ENCODE measurements around the gene GIMAP5. TPM values are rescaled to one million over a fixed set of nuclear protein-coding genes. Genes with fewer than 3 reads are reported as not detected.

Gene GIMAP5
- polyA plus RNA-seq, 1 of the 3 experiments (the other 2 are of a cell fraction): not detected

DNA sequence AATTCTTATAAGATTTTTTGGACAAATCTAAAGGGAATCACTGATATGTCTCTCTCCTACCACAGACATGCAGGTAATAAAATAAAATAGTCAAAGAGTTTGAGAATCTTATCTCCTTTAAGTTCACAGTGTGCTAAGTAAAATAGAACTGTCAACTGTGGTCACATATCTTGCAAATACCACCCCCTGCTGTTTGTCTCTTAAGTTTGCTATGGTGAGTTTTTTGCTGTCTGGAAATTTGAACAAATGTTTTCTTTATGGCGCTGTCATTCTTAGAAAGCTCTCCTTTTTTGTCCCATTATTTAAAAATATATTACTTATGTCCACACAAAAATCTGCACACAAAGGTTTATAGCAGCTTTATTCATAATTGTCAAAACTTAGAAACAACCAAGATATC lies 19.6 kb downstream of the GIMAP5 start:
- Histone ChIP-seq H3K4me3 (ENCODE audit: low read depth in 2 of 2, low read length in 1 of 2) (no peak overlapping the region), H3K4me2 (no peak overlapping the region), H3F3A (replicated peaks; ENCODE audit: insufficient read depth) (peaks cover 3% of the 10 kb centered on the region), H3K9ac (no peak overlapping the region), H3K9me2 (no peaks in the 10 kb centered on the region), H3K27me3 (ENCODE audit: insufficient read depth) (peaks cover 8% of the 10 kb centered on the region; the same call in 1 of the 2 replicates), H3K9me3 (no peaks in the 10 kb centered on the region), H3K4me1 (ENCODE audit: control insufficient read depth in 1 of 2, insufficient read depth in 2 of 2, low read depth in 1 of 2, low read length in 1 of 2) (no peaks in the 10 kb centered on the region), H4K20me1 (ENCODE audit: insufficient read depth) (no peaks in the 10 kb centered on the region), H2AFZ (ENCODE audit: low read depth) (no peak overlapping the region), H3K27ac (ENCODE audit: low read depth in 2 of 2, low read length in 1 of 2) (no peak overlapping the region), H3K79me2 (ENCODE audit: insufficient read depth) (no peaks in the 10 kb centered on the region), H3K36me3 (replicated peaks in 1 of 2; ENCODE audit: control insufficient read depth in 1 of 2, insufficient read depth in 2 of 2, low read length in 1 of 2) (no peaks in the 10 kb centered on the region)
- DNase-seq: no peak
- ChIA-PET POLR2A (no interaction called here), CTCF (interaction anchor here (1.2 to 1.7 kb wide), 4 partner anchors 10 to 308 kb away, joined by 3 to 7 read pairs (median 4); partner anchors contain the start of gene GIMAP5)
- 9% methylated on average over 1 of the region's 1 CpG for WGBS (ENCODE audit: low lambda C conversion rate)
- TF ChIP-seq MXI1 (IDR thresholded peaks at IDR 0.05; ENCODE audit: low read depth, low read length) (no peak), ELF1 (IDR thresholded peaks at IDR 0.05) (no peak), SMC3 (IDR thresholded peaks at IDR 0.05; ENCODE audit: low read depth, low read length) (peak; percentile 36), RAD21 (IDR thresholded peaks at IDR 0.05; ENCODE audit: low read length) (peak; percentile 55)
- TF ChIP-seq, protein P1, sequence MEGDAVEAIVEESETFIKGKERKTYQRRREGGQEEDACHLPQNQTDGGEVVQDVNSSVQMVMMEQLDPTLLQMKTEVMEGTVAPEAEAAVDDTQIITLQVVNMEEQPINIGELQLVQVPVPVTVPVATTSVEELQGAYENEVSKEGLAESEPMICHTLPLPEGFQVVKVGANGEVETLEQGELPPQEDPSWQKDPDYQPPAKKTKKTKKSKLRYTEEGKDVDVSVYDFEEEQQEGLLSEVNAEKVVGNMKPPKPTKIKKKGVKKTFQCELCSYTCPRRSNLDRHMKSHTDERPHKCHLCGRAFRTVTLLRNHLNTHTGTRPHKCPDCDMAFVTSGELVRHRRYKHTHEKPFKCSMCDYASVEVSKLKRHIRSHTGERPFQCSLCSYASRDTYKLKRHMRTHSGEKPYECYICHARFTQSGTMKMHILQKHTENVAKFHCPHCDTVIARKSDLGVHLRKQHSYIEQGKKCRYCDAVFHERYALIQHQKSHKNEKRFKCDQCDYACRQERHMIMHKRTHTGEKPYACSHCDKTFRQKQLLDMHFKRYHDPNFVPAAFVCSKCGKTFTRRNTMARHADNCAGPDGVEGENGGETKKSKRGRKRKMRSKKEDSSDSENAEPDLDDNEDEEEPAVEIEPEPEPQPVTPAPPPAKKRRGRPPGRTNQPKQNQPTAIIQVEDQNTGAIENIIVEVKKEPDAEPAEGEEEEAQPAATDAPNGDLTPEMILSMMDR (IDR thresholded peaks at IDR 0.05): peak; percentile 55

DNA sequence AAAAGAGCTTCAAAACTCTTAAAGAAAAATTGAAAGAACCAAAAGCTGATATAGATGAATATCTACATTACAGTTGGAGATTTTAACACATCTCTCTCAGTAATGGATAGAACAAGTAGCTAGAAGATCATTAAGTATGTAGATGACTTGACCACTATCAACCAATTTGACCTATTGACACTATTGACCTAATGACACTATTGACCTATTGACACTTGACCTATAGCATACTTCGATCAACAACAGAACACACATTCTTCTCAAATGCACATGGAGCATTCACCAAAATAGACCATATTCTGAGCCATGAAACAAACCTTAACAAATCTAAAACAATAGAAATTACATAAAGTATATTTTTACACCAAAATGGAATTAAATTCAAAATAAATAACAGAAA lies 22.3 kb downstream of the GIMAP5 start:
- no peak overlapping the region for H3K4me2 ChIP-seq
- CTCF ChIA-PET: interaction anchor here (1.1 to 1.8 kb wide), 5 partner anchors 12 to 311 kb away, joined by 3 to 9 read pairs (median 3); no protein-coding TSS in a partner anchor
- TF ChIP-seq TAF1 (IDR thresholded peaks at IDR 0.05; ENCODE audit: borderline replicate concordance, low read depth, low read length) (no peak), MEF2A (IDR thresholded peaks at IDR 0.05; ENCODE audit: borderline replicate concordance, low read depth) (no peak), TCF12 (IDR thresholded peaks at IDR 0.05) (no peak), RFX5 (IDR thresholded peaks at IDR 0.05; ENCODE audit: low read length) (no peak), EZH2phosphoT487 (IDR thresholded peaks at IDR 0.05; ENCODE audit: borderline replicate concordance, low read depth) (no peak), JUND (IDR thresholded peaks at IDR 0.05) (no peak), SMC3 (IDR thresholded peaks at IDR 0.05; ENCODE audit: low read depth, low read length) (no peak), TEAD4 (IDR thresholded peaks at IDR 0.05; ENCODE audit: borderline replicate concordance, insufficient read depth) (no peak), RAD21 (IDR thresholded peaks at IDR 0.05; ENCODE audit: low read length) (no peak)
- TF ChIP-seq, protein P2, sequence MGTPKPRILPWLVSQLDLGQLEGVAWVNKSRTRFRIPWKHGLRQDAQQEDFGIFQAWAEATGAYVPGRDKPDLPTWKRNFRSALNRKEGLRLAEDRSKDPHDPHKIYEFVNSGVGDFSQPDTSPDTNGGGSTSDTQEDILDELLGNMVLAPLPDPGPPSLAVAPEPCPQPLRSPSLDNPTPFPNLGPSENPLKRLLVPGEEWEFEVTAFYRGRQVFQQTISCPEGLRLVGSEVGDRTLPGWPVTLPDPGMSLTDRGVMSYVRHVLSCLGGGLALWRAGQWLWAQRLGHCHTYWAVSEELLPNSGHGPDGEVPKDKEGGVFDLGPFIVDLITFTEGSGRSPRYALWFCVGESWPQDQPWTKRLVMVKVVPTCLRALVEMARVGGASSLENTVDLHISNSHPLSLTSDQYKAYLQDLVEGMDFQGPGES (IDR thresholded peaks at IDR 0.05; ENCODE audit: low read depth, low read length): no peak
- TF ChIP-seq, protein P3, sequence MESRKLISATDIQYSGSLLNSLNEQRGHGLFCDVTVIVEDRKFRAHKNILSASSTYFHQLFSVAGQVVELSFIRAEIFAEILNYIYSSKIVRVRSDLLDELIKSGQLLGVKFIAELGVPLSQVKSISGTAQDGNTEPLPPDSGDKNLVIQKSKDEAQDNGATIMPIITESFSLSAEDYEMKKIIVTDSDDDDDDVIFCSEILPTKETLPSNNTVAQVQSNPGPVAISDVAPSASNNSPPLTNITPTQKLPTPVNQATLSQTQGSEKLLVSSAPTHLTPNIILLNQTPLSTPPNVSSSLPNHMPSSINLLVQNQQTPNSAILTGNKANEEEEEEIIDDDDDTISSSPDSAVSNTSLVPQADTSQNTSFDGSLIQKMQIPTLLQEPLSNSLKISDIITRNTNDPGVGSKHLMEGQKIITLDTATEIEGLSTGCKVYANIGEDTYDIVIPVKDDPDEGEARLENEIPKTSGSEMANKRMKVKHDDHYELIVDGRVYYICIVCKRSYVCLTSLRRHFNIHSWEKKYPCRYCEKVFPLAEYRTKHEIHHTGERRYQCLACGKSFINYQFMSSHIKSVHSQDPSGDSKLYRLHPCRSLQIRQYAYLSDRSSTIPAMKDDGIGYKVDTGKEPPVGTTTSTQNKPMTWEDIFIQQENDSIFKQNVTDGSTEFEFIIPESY (IDR thresholded peaks at IDR 0.05; ENCODE audit: borderline replicate concordance, low read depth): no peak
- TF ChIP-seq, protein P4, sequence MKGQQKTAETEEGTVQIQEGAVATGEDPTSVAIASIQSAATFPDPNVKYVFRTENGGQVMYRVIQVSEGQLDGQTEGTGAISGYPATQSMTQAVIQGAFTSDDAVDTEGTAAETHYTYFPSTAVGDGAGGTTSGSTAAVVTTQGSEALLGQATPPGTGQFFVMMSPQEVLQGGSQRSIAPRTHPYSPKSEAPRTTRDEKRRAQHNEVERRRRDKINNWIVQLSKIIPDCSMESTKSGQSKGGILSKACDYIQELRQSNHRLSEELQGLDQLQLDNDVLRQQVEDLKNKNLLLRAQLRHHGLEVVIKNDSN (IDR thresholded peaks at IDR 0.05; ENCODE audit: borderline replicate concordance, low read depth): no peak
- TF ChIP-seq, protein P1 (IDR thresholded peaks at IDR 0.05): no peak

More for the DNA sequence above, 22.3 kb downstream of the GIMAP5 start:
- no peaks in the 10 kb centered on the region for H3K4me1 ChIP-seq (ENCODE audit: control insufficient read depth in 1 of 2, insufficient read depth in 2 of 2, low read depth in 1 of 2, low read length in 1 of 2)
- H3F3A ChIP-seq (replicated peaks; ENCODE audit: insufficient read depth): peaks cover 3% of the 10 kb centered on the region
- POLR2A ChIA-PET: no interaction called here
- H3K27ac ChIP-seq (ENCODE audit: low read depth in 2 of 2, low read length in 1 of 2): no peak overlapping the region
- WGBS (ENCODE audit: low lambda C conversion rate): 0% methylated on average over 1 of the region's 1 CpG
- H3K27me3 ChIP-seq (ENCODE audit: insufficient read depth): no peaks in the 10 kb centered on the region
- no peak overlapping the region for H3K9ac ChIP-seq
- no peak overlapping the region for H3K4me3 ChIP-seq (ENCODE audit: low read depth in 2 of 2, low read length in 1 of 2)
- H3K9me2 ChIP-seq: no peaks in the 10 kb centered on the region
- no peak for DNase-seq
- no peaks in the 10 kb centered on the region for H3K79me2 ChIP-seq (ENCODE audit: insufficient read depth)
- no peaks in the 10 kb centered on the region for H3K36me3 ChIP-seq (replicated peaks in 1 of 2; ENCODE audit: control insufficient read depth in 1 of 2, insufficient read depth in 2 of 2, low read length in 1 of 2)
- H4K20me1 ChIP-seq (ENCODE audit: insufficient read depth): no peaks in the 10 kb centered on the region
- H2AFZ ChIP-seq (ENCODE audit: low read depth): no peak overlapping the region
- no peaks in the 10 kb centered on the region for H3K9me3 ChIP-seq
